Tibial nerve (tissue), 4 donors: ENCODE results near the gene ITGB7. TPM values are rescaled to one million over a fixed set of nuclear protein-coding genes. Genes with fewer than 3 reads are reported as not detected.

Experiments
- DNase-seq, 2 donors: peaks; one replicate each; pipeline ENCODE4 v3.0.0-alpha.2; 2019; ENCODE audit warnings: low spot score in 2 of 2
- H3K27ac ChIP-seq, 4 donors: fragments of 200-600 bp; sonication (generic) in 3 of 4; one replicate each; pipeline ENCODE4 v1.5.1; 2017 to 2019; ENCODE audit warnings: mild to moderate bottlenecking in 1 of 4
- H3K27me3 ChIP-seq, 2 donors: fragments of 200-600 bp; sonication (generic) in 1 of 2; one replicate each; pipeline versions ENCODE4 v1.5.1 to v1.6.0; 2017 to 2019
- H3K36me3 ChIP-seq, 3 donors: fragments of 200-600 bp; sonication (generic); one replicate each; pipeline ENCODE4 v1.5.1; 2018 to 2019
- H3K4me1 ChIP-seq, 4 donors: fragments of 200-600 bp; sonication (generic) in 3 of 4; one replicate each; pipeline ENCODE4 v1.5.1; 2017 to 2019
- H3K4me3 ChIP-seq, 4 donors: fragments of 200-600 bp; sonication (generic) in 3 of 4; one replicate each; pipeline ENCODE4 v1.5.1; 2017 to 2019; ENCODE audit warnings: mild to moderate bottlenecking in 1 of 4, moderate library complexity in 1 of 4
- H3K9me3 ChIP-seq, 4 donors: fragments of 200-600 bp; sonication (generic) in 3 of 4; one replicate each; pipeline ENCODE4 v1.5.1; 2017 to 2019
- CTCF ChIP-seq, 5 experiments: fragments of 200-600 bp in 3 of 5; fragments of 450-650 bp in 2 of 5; sonication (generic) in 3 of 5; IDR thresholded peaks; one replicate each; pipeline ENCODE4 v1.5.1; 2016 to 2019; ENCODE audit warnings: antibody characterized with exemption in 5 of 5, mild to moderate bottlenecking in 3 of 5, moderate library complexity in 2 of 5
- EP300 ChIP-seq, 2 donors: sonication (generic); formaldehyde crosslinking; IDR thresholded peaks; one replicate each; pipeline ENCODE4 v1.6.1; 2017; ENCODE audit warnings: antibody characterized with exemption in 2 of 2, mild to moderate bottlenecking in 1 of 2
- POLR2A ChIP-seq, 2 donors: fragments of 450-650 bp; IDR thresholded peaks; one replicate each; pipeline ENCODE4 v1.6.1; 2017; ENCODE audit warnings: antibody characterized with exemption in 2 of 2, mild to moderate bottlenecking in 2 of 2, moderate library complexity in 2 of 2
- WGBS, 2 donors: methylation state at CpG; one replicate each; pipeline ENCODE4 v1.1.5; 2018; 5-methylcytosine and 5-hydroxymethylcytosine counted together
- total RNA-seq, 4 donors: library from RNA; depleted of rRNA; stranded (reverse); fragments of >200 nt; gene quantifications; one replicate each; pipeline ENCODE4 v1.1.0, GENCODE V29; 2016

ITGB7 gene
- total RNA-seq, 4 donors from 2014 or later: 3.6 to 15.1 (median 8.9) TPM

- H3K36me3 ChIP-seq: peaks cover 0 to 28% (median 0%) of the 10 kb centered on the region in 3 donors
- peaks cover 0 to 23% (median 13%) of the 10 kb centered on the region in 4 donors for H3K4me1 ChIP-seq
- H3K9me3 ChIP-seq: no peaks in the 10 kb centered on the region
- no peaks in the 10 kb centered on the region for H3K27me3 ChIP-seq
- TF ChIP-seq CTCF (IDR thresholded peaks at IDR 0.05) (no peak), EP300 (IDR thresholded peaks at IDR 0.05) (no peak), POLR2A (IDR thresholded peaks at IDR 0.05) (no peak)
- no peak overlapping the region for H3K4me3 ChIP-seq
- no peak for DNase-seq
- WGBS, 2 donors: 93 to 94% methylated on average over 1 of the region's 1 CpG
- H3K27ac ChIP-seq: no peak overlapping the region
These were observed 12.1 kb downstream of the ITGB7 start for GRCh38 chr12:53194973-53195372.

GRCh38 chr12:53193985-53194716, 12.9 kb downstream of the ITGB7 start:
- peaks cover 0 to 31% (median 12%) of the 10 kb centered on the region in 4 donors for H3K4me1 ChIP-seq
- WGBS, 2 donors: 73 to 77% methylated on average over 11 of the region's 11 CpGs
- H3K9me3 ChIP-seq: no peaks in the 10 kb centered on the region
- DNase-seq: no peak
- no peak overlapping the region for H3K4me3 ChIP-seq
- no peak for TF ChIP-seq POLR2A (IDR thresholded peaks at IDR 0.05)
- TF ChIP-seq CTCF (IDR thresholded peaks at IDR 0.05): no peak
- no peak for TF ChIP-seq EP300 (IDR thresholded peaks at IDR 0.05)
- no peaks in the 10 kb centered on the region for H3K27me3 ChIP-seq
- H3K36me3 ChIP-seq: peaks cover 0 to 36% (median 0%) of the 10 kb centered on the region in 3 donors
- no peak overlapping the region for H3K27ac ChIP-seq

- H3K4me3 ChIP-seq: no peak overlapping the region
These were observed 14.0 kb downstream of the ITGB7 start for GRCh38 chr12:53193040-53193439.

GRCh38 chr12:53192531-53193021, 14.5 kb downstream of the ITGB7 start:
- WGBS, 2 donors: 87% methylated on average over 13 to 14 of the region's 14 CpGs
- TF ChIP-seq POLR2A (IDR thresholded peaks at IDR 0.05): no peak
- no peak for TF ChIP-seq CTCF (IDR thresholded peaks at IDR 0.05)
- TF ChIP-seq EP300 (IDR thresholded peaks at IDR 0.05): no peak
- DNase-seq: no peak

More at GRCh38 chr12:53193040-53193439, 14.0 kb downstream of the ITGB7 start:
- H3K36me3 ChIP-seq: peaks cover 0 to 47% (median 3%) of the 10 kb centered on the region in 3 donors
- TF ChIP-seq EP300 (IDR thresholded peaks at IDR 0.05) (no peak), POLR2A (IDR thresholded peaks at IDR 0.05) (no peak), CTCF (IDR thresholded peaks at IDR 0.05) (no peak)
- H3K27ac ChIP-seq: no peak overlapping the region
- DNase-seq: no peak
- H3K9me3 ChIP-seq: no peaks in the 10 kb centered on the region
- no peaks in the 10 kb centered on the region for H3K27me3 ChIP-seq
- peaks cover 0 to 31% (median 9%) of the 10 kb centered on the region in 4 donors for H3K4me1 ChIP-seq
- 84 to 88% methylated on average over 9 of the region's 9 CpGs for WGBS, 2 donors

GRCh38 chr12:53191885-53192530, 15.0 kb downstream of the ITGB7 start:
- TF ChIP-seq POLR2A (IDR thresholded peaks at IDR 0.05) (no peak), CTCF (IDR thresholded peaks at IDR 0.05) (no peak), EP300 (IDR thresholded peaks at IDR 0.05) (no peak)
- 82 to 84% methylated on average over 14 of the region's 14 CpGs for WGBS, 2 donors
- peaks cover 0 to 21% (median 2%) of the 10 kb centered on the region in 4 donors for H3K4me1 ChIP-seq
- DNase-seq: no peak
- H3K27ac ChIP-seq: no peak overlapping the region
- no peaks in the 10 kb centered on the region for H3K9me3 ChIP-seq
- H3K4me3 ChIP-seq: no peak overlapping the region
- peaks cover 0 to 57% (median 7%) of the 10 kb centered on the region in 3 donors for H3K36me3 ChIP-seq
- no peaks in the 10 kb centered on the region for H3K27me3 ChIP-seq

More at GRCh38 chr12:53192531-53193021, 14.5 kb downstream of the ITGB7 start:
- H3K4me1 ChIP-seq: peaks cover 0 to 26% (median 5%) of the 10 kb centered on the region in 4 donors
- H3K27me3 ChIP-seq: no peaks in the 10 kb centered on the region
- no peaks in the 10 kb centered on the region for H3K9me3 ChIP-seq
- H3K27ac ChIP-seq: no peak overlapping the region
- peaks cover 0 to 52% (median 7%) of the 10 kb centered on the region in 3 donors for H3K36me3 ChIP-seq
- H3K4me3 ChIP-seq: no peak overlapping the region
